CD14-positive monocyte (primary cell): ENCODE measurements around the gene JKAMP. TPM values are rescaled to one million over a fixed set of nuclear protein-coding genes. Genes with fewer than 3 reads are reported as not detected.

Source experiments
- DNase-seq, 3 donors: peaks; one replicate each; pipeline ENCODE4 v3.0.0-alpha.2; 2011 to 2022
- H2AFZ ChIP-seq: 2 replicates; pipeline ENCODE4 v1.6.0; 2012; ENCODE audit warnings: mild to moderate bottlenecking, low read depth, low read length, inconsistent platforms; ENCODE audit not compliant: insufficient read depth, poor library complexity, severe bottlenecking
- H3K27ac ChIP-seq, 2 donors: 1 replicate in 1 of 2; 2 replicates in 1 of 2; pipeline ENCODE4 v1.5.1; 2012 to 2013; ENCODE audit warnings: low read length in 2 of 2, control low read depth in 1 of 2, inconsistent platforms in 1 of 2, low read depth in 1 of 2, mild to moderate bottlenecking in 1 of 2
- H3K27me3 ChIP-seq, 2 donors: one replicate each; pipeline versions ENCODE4 v1.6.0 to v1.6.1; 2011 to 2013; ENCODE audit warnings: low read length in 2 of 2; ENCODE audit not compliant: control insufficient read depth in 2 of 2, insufficient read depth in 2 of 2
- H3K36me3 ChIP-seq, 2 donors: replicated peaks in 1 of 2; 1 replicate in 1 of 2; 2 replicates in 1 of 2; pipeline versions ENCODE4 v1.5.1 to v1.6.1; 2012 to 2013; ENCODE audit warnings: low read length in 2 of 2, control low read depth in 1 of 2, inconsistent platforms in 1 of 2, mild to moderate bottlenecking in 1 of 2; ENCODE audit not compliant: insufficient read depth in 2 of 2, control insufficient read depth in 1 of 2
- H3K4me1 ChIP-seq, 2 donors: 1 replicate in 1 of 2; 2 replicates in 1 of 2; pipeline versions ENCODE4 v1.5.1 to v1.6.1; 2012 to 2013; ENCODE audit warnings: low read length in 2 of 2, control low read depth in 1 of 2, inconsistent platforms in 1 of 2, mild to moderate bottlenecking in 1 of 2, moderate library complexity in 1 of 2; ENCODE audit not compliant: insufficient read depth in 2 of 2, control insufficient read depth in 1 of 2
- H3K4me2 ChIP-seq: replicated peaks from 2 replicates; pipeline ENCODE3; 2012; ENCODE audit warnings: low read length, moderate library complexity, mild to moderate bottlenecking; ENCODE audit not compliant: poor library complexity, severe bottlenecking; ENCODE audit errors: extremely low read depth
- H3K4me3 ChIP-seq, 3 experiments: fragments of 200-600 bp in 1 of 3; sonication (generic) in 1 of 3; replicated peaks in 1 of 3; 1 replicate in 2 of 3; 2 replicates in 1 of 3; pipeline ENCODE4 v1.5.1; 2011 to 2013; ENCODE audit warnings: low read length in 3 of 3, mild to moderate bottlenecking in 3 of 3, control low read depth in 2 of 3, low read depth in 2 of 3, inconsistent platforms in 1 of 3, moderate library complexity in 1 of 3
- H3K79me2 ChIP-seq: 2 replicates; pipeline ENCODE4 v1.6.0; 2012; ENCODE audit warnings: mild to moderate bottlenecking, control low read depth, inconsistent platforms, low read length, moderate library complexity; ENCODE audit not compliant: insufficient read depth
- H3K9ac ChIP-seq: 2 replicates; pipeline ENCODE4 v1.6.0; 2017; ENCODE audit warnings: low read length, mild to moderate bottlenecking; ENCODE audit not compliant: insufficient read depth, poor library complexity, severe bottlenecking
- H3K9me3 ChIP-seq, 2 donors: replicated peaks in 1 of 2; 1 replicate in 1 of 2; 2 replicates in 1 of 2; pipeline versions ENCODE4 v1.5.1 to v1.6.1; 2012 to 2013; ENCODE audit warnings: low read length in 2 of 2, control low read depth in 1 of 2; ENCODE audit not compliant: control insufficient read depth in 1 of 2, insufficient read depth in 1 of 2
- H4K20me1 ChIP-seq: 2 replicates; pipeline ENCODE4 v1.6.0; 2012; ENCODE audit warnings: mild to moderate bottlenecking, low read length, control low read depth, moderate library complexity; ENCODE audit not compliant: insufficient read depth
- H3K27ac Mint-ChIP-seq, 7 donors: one replicate each; pipeline ENCODE4 v1.8.0; 2020; ENCODE audit warnings: mild to moderate bottlenecking in 7 of 7, mixed read lengths in 7 of 7, moderate library complexity in 6 of 7, inconsistent platforms in 2 of 7
- H3K27me3 Mint-ChIP-seq, 3 donors: one replicate each; pipeline ENCODE4 v1.8.0; 2021 to 2022; ENCODE audit warnings: low read depth in 3 of 3, mild to moderate bottlenecking in 3 of 3, mixed read lengths in 3 of 3, moderate library complexity in 3 of 3, inconsistent platforms in 1 of 3
- H3K36me3 Mint-ChIP-seq, 2 donors: one replicate each; pipeline ENCODE4 v1.8.0; 2020; ENCODE audit warnings: mixed read lengths in 2 of 2, inconsistent platforms in 1 of 2, mild to moderate bottlenecking in 1 of 2
- H3K4me1 Mint-ChIP-seq: one replicate; pipeline ENCODE4 v1.8.0; 2020; ENCODE audit warnings: mild to moderate bottlenecking, mixed read lengths
- H3K4me3 Mint-ChIP-seq, 2 donors: one replicate each; pipeline ENCODE4 v1.8.0; 2020; ENCODE audit warnings: mild to moderate bottlenecking in 2 of 2, mixed read lengths in 2 of 2, moderate library complexity in 1 of 2
- H3K9me3 Mint-ChIP-seq, 7 donors: one replicate each; pipeline ENCODE4 v1.8.0; 2020 to 2022; ENCODE audit warnings: mixed read lengths in 7 of 7, mild to moderate bottlenecking in 6 of 7, moderate library complexity in 6 of 7, inconsistent platforms in 2 of 7
- WGBS: methylation state at CpG from one replicate; pipeline ENCODE4 v1.1.5; 2013; ENCODE audit warnings: missing lambda C conversion rate; ENCODE audit not compliant: insufficient coverage; 5-methylcytosine and 5-hydroxymethylcytosine counted together
- intact Hi-C, 2 donors: fragments of 100-400 bp; cut with micrococcal nuclease; formaldehyde crosslinking; loops; one replicate each; pipeline versions ENCODE4 v1.15.0 to v1.15.1; 2023
- polyA plus RNA-seq, 3 donors: library from polyadenylated mRNA; depleted of rRNA in 1 of 3; unstranded in 2 of 3; stranded (reverse) in 1 of 3; fragments of 300-500 nt in 2 of 3; fragments of >200 nt in 1 of 3; fragmentation: Illumina TruSeq in 2 of 3; gene quantifications; 1 replicate in 2 of 3; 2 replicates in 1 of 3; pipeline ENCODE4 v1.2.3, GENCODE V29; 2012 to 2021
- TF ChIP-seq, protein P1 (sequence below): fragments of 200-600 bp; IDR thresholded peaks from one replicate; pipeline ENCODE4 v1.8.0; 2022; ENCODE audit warnings: antibody characterized with exemption, mild to moderate bottlenecking

Gene JKAMP
- polyA plus RNA-seq, 3 donors: 49.7 to 134 (median 99.4) TPM

DNA sequence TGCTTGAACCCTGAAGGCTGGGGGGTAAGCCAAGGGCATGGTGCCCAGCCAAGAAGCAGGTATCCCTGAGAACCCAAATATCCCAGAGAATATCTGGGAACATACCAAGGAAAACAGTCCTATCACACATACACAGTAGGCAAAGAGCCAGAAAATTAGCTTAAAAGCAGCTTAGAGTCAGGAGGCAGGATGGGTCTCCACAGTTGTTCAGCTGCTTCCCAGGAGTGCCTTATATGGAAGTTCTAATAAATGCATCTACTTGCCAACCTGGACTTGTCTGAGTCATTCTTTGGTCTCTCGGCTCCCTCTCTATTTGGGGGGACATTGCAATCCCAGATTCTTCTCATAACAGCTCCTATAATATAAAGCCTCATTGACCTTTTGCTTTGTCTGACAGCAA is 10.1 kb upstream of the JKAMP start:
- intact Hi-C loops: no loop called here
- Mint-ChIP-seq H3K4me1 (no peaks in the 10 kb centered on the region), H3K36me3 (peaks cover 40 to 42% of the 10 kb centered on the region in 2 donors), H3K27ac (no peak overlapping the region), H3K9me3 (no peaks in the 10 kb centered on the region), H3K27me3 (no peaks in the 10 kb centered on the region), H3K4me3 (no peak overlapping the region)
- H3K36me3 ChIP-seq: peaks cover 28 to 72% of the 10 kb centered on the region in 2 donors
- no peaks in the 10 kb centered on the region for H3K79me2 ChIP-seq
- H3K4me3 ChIP-seq: no peak overlapping the region
- no CpG with 5 or more reads among the region's 1 CpG for WGBS
- no peaks in the 10 kb centered on the region for H4K20me1 ChIP-seq
- H3K9ac ChIP-seq: no peak overlapping the region
- no peak for DNase-seq
- TF ChIP-seq, protein P1, sequence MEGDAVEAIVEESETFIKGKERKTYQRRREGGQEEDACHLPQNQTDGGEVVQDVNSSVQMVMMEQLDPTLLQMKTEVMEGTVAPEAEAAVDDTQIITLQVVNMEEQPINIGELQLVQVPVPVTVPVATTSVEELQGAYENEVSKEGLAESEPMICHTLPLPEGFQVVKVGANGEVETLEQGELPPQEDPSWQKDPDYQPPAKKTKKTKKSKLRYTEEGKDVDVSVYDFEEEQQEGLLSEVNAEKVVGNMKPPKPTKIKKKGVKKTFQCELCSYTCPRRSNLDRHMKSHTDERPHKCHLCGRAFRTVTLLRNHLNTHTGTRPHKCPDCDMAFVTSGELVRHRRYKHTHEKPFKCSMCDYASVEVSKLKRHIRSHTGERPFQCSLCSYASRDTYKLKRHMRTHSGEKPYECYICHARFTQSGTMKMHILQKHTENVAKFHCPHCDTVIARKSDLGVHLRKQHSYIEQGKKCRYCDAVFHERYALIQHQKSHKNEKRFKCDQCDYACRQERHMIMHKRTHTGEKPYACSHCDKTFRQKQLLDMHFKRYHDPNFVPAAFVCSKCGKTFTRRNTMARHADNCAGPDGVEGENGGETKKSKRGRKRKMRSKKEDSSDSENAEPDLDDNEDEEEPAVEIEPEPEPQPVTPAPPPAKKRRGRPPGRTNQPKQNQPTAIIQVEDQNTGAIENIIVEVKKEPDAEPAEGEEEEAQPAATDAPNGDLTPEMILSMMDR: no peak
- H3K27me3 ChIP-seq: no peaks in the 10 kb centered on the region
- H3K4me1 ChIP-seq: no peaks in the 10 kb centered on the region
- no peak overlapping the region for H3K27ac ChIP-seq
- no peak overlapping the region for H3K4me2 ChIP-seq
- H2AFZ ChIP-seq: no peak overlapping the region
- no peaks in the 10 kb centered on the region for H3K9me3 ChIP-seq

DNA sequence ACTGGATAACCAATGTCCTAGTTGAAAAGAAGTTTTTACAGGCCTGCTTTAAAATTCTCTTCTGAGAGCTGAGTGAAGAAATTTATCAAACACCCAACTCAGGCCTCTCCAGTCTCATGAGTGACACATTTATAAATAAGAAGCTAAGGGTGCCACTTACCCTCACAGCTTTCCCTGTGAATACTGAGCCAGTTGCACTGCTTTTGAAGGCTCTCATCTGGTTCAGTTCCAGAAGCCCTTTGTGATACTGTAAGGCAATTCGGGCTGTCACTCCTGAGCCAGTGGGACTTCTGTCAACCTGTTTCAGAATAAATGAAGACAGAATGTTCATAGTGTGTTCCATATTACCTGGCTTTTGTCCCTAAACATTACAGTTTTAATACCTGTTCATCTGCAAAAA is 8.6 kb upstream of the JKAMP start:
- peaks cover 43 to 44% of the 10 kb centered on the region in 2 donors for H3K36me3 Mint-ChIP-seq
- H3K4me1 Mint-ChIP-seq: peaks cover 7% of the 10 kb centered on the region
- H3K4me1 ChIP-seq: no peaks in the 10 kb centered on the region
- H3K79me2 ChIP-seq: no peaks in the 10 kb centered on the region
- peak overlapping the region in 1 of 7 donors; percentile 14 for H3K27ac Mint-ChIP-seq
- H3K27me3 Mint-ChIP-seq: no peaks in the 10 kb centered on the region
- no peak overlapping the region for H2AFZ ChIP-seq
- intact Hi-C loops: no loop called here
- H3K4me3 ChIP-seq: no peak overlapping the region
- H3K36me3 ChIP-seq: peaks cover 28 to 63% of the 10 kb centered on the region in 2 donors
- DNase-seq: no peak
- WGBS: 100% methylated on average over 1 of the region's 1 CpG
- H3K4me3 Mint-ChIP-seq: no peak overlapping the region
- no peaks in the 10 kb centered on the region for H3K9me3 ChIP-seq
- no peak overlapping the region for H3K27ac ChIP-seq
- no peaks in the 10 kb centered on the region for H3K27me3 ChIP-seq
- TF ChIP-seq, protein P1: no peak
- no peaks in the 10 kb centered on the region for H3K9me3 Mint-ChIP-seq
- no peak overlapping the region for H3K4me2 ChIP-seq
- H4K20me1 ChIP-seq: no peaks in the 10 kb centered on the region
- no peak overlapping the region for H3K9ac ChIP-seq
